HL-60/S4 treated with phorbol 12-myristate 13-acetate at 8.2 ng/mL for 4 days and 3 days (cell line): ENCODE data around the gene ACAT1.
"Not testable (repeated sequence)": the region's sequence is repeated elsewhere in the genome, so short reads cannot be mapped to it uniquely, and the experiment has no call there.

ENCODE experiments used
- in situ Hi-C: fragments of 300-500 bp; cut with MboI; formaldehyde crosslinking; loops from 2 replicates; pipeline ENCODE4 v1.15.0; 2022; ENCODE audit warnings: low sequenced_read_pairs

ACAT1 gene

DNA sequence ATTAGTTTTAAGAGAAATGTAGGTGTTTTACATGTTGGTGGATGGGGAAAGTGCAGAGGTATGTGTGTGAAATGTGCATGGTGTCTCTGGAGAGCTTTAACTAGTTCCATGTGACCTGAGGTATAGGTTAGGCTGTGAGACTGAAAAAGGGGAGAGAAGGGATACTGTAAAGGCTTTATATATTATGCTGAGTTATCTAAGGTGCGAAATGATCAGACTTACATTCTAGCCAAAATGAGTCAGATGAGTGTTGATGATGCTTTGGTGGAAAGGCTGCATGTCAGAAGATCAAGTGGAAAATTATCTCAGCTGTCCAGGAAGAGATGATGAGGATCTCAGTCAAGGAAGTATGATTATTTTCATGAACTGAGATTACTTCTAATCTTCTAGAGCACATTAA is 15.8 kb downstream of the ACAT1 start:
- in situ Hi-C loops: loop anchor here (25.0 kb wide), 2 partner anchors 100 to 200 kb away; no protein-coding TSS in a partner anchor

DNA sequence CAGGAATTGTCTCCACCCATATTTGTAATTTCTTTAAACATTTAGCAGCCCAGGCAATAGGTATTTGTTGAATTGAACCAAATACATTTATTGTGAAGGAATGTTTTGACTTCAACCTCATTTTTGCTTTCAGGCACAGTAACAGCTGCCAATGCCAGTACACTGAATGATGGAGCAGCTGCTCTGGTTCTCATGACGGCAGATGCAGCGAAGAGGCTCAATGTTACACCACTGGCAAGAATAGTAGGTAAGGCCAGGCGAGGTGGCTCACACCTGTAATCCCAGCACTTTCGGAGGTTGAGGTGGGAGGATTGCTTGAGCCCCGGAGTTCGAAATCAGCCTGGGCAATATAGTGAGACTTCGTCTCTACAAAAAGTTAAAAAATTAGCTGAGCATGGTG is 20.9 kb downstream of the ACAT1 start:
- in situ Hi-C loops: loop anchor here (25.0 kb wide), 2 partner anchors 95 to 195 kb away; no protein-coding TSS in a partner anchor

DNA sequence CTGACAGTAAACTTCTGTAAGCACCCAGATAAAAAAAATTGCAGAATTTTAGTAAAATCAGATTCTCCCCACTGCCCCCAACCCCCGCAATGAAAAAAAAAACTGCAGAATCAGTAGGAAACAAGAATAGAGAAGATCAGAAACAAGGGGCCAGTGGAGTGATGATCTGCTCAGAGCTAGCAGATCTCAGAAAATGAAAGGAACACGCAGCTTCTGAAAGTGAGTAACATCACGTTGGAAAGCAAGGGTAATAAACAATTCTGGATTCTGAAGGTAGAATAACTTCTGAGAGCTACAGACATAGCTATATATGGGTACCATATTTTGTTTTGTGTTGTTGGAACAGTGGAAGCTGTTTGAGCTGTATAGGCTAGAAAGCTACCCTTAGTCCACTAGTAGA is 23.2 kb downstream of the ACAT1 start:
- in situ Hi-C loops: loop anchor here (25.0 kb wide), 2 partner anchors 93 to 193 kb away; no protein-coding TSS in a partner anchor

GRCh38 chr11:108147150-108147549 is 25.8 kb downstream of the ACAT1 start:
- in situ Hi-C loops: loop anchor here (25.0 kb wide), 2 partner anchors 90 to 190 kb away; no protein-coding TSS in a partner anchor

GRCh38 chr11:108148556-108148955 is 27.2 kb downstream of the ACAT1 start:
- in situ Hi-C loops: loop anchor here (25.0 kb wide), 2 partner anchors 89 to 189 kb away; no protein-coding TSS in a partner anchor

- in situ Hi-C loops: no loop called here
These were observed 33.2 kb downstream of the ACAT1 start for GRCh38 chr11:108154591-108154990.

- in situ Hi-C loops: no loop called here
These were observed 39.7 kb downstream of the ACAT1 start for GRCh38 chr11:108160970-108161566.

DNA sequence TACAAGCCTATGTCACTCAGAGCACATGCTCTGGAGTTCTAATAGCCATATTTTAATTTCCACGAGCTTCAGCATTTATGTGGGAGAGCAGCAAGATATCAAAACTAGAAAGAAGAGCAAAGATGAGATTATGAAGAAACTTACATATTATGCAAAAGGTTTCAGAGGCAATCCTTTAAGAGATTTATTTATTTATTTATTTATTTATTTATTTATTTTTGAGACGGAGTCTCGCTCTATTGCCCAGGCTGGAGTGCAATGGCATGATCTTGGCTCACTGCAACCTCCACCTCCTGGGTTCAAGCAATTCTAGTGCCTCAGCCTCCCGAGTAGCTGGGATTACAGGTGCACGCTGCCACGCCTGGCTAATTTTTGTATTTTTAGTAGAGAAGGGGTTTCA is 41.5 kb downstream of the ACAT1 start:
- in situ Hi-C loops: not testable (repeated sequence)

GRCh38 chr11:108167624-108168023 is 46.3 kb downstream of the ACAT1 start:
- in situ Hi-C loops: no loop called here

DNA sequence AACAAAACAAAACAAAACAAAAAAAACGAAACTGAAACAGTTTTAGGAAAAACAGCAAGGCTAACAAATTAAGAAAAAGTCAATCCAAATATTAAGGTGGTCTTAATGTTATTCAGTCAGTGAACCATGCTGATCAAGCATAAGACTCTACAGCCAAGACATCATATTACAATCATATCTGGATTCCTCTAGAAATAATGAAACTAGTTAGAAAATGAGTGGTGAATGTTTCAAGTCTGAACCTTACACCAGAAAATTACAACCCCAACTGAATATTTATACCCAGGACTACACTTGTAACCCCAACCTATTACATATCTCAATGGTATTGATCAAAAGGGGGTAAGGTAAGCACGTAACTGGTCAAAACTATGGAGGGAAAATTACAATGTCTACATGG is 48.8 kb downstream of the ACAT1 start:
- in situ Hi-C loops: no loop called here

DNA sequence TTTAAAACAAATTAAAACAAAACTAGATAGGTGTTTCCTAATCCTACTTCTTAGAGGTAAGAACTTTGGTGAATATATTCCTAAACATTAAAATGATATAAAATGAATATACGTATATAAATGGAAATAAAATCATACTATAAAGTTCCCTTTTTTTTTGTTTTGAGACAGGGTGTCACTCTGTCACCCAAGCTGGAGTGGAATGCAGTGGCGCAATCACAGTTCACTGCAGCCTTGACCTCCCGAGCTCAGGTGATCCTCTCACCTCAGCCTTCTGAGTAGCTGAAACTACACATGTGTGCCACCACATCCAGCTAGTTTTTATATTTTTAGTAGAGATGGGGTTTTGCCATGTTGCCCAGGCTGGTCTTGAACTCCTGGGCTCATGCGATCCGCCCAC is 56.2 kb downstream of the ACAT1 start:
- in situ Hi-C loops: no loop called here

DNA sequence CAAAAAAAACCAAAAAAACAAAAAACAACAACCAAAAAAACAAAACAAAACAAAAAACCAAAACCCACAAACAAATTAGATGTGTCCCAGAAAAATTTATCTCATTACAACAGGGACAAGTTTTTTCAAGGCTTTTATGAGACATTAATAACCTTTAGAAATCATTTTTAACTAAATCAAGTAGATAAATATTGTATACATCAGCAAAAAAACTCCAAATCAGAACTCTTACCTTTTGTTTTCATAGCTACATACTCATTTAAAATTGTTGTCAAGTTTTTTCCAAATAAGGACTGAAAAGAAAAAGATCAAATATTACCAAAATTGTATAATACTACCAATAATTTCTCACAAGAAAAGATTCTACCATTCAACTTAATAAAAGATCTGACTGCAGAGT is 72.4 kb downstream of the ACAT1 start:
- in situ Hi-C loops: no loop called here

DNA sequence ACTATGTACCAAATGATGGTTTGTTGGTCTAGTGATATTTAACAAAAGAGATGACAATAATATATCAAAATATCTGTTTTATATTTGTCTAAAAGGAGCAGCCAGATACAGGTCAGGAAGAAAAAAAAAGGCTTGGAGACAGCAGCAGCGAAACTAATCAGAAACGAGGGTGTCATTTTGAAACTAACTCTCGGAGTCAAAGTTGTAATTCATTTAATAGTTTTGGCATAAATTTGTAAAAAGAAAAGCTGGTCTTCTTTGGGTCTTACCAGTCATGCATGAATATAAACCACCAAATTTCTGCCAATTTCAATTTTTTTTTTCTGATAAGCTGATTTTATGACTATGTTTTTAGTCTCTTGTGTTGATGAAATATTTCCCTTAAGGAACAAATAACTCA is 75.5 kb downstream of the ACAT1 start:
- in situ Hi-C loops: no loop called here
